Measurements from ENCODE around the gene PPIL6. TPM values are rescaled to one million over a fixed set of nuclear protein-coding genes. Genes with fewer than 3 reads are reported as not detected.

Gene PPIL6
- total RNA-seq, 1 experiment from 2014 or later = 0.61 TPM

- TF ChIP-seq IRF2 (CRISPR knock-in tag; IDR thresholded peaks at IDR 0.05; ENCODE audit: borderline replicate concordance, low read depth) = no peak
- no peak; the same call in 1 of the 2 replicates for TF ChIP-seq NR2C2 (CRISPR knock-in tag; IDR thresholded peaks at IDR 0.05)
- TF ChIP-seq ARID4B (CRISPR knock-in tag; IDR thresholded peaks at IDR 0.05; ENCODE audit: borderline replicate concordance) = peak; percentile 80; the same call in 1 of the 2 replicates
- no peak for TF ChIP-seq SOX15 (CRISPR knock-in tag; IDR thresholded peaks at IDR 0.05)
- TF ChIP-seq SP1 (CRISPR knock-in tag; conservative IDR thresholded peaks at IDR 0.05) = no peak
- TF ChIP-seq HMGXB4 (CRISPR knock-in tag; IDR thresholded peaks at IDR 0.05) = no peak; the same call in none of the 2 replicates
These were observed 58.5 kb downstream of the PPIL6 start, which contains the start of gene CD164 (continued) for GRCh38 chr6:109381747-109382575.

- peaks cover 24% of the 10 kb centered on the region for H3K36me3 Mint-ChIP-seq
- peak overlapping the region; percentile 90 for H3K4me3 Mint-ChIP-seq
- POLR2A ChIA-PET = interaction anchor here (0.8 kb wide), 1 partner anchor 92 kb away, joined by 3 read pairs; no protein-coding TSS in a partner anchor
- H3K4me1 Mint-ChIP-seq = peaks cover 28% of the 10 kb centered on the region
- no peaks in the 10 kb centered on the region for H3K27me3 Mint-ChIP-seq (ENCODE audit: low read depth)
- TF ChIP-seq NR3C1 (CRISPR knock-in tag; conservative IDR thresholded peaks at IDR 0.05; ENCODE audit: low read depth) (no peak), TCF7 (CRISPR knock-in tag; IDR thresholded peaks at IDR 0.05; ENCODE audit: low read depth) (no peak), ZNF416 (CRISPR knock-in tag; IDR thresholded peaks at IDR 0.05) (no peak), IRF2 (CRISPR knock-in tag; IDR thresholded peaks at IDR 0.05; ENCODE audit: borderline replicate concordance, low read depth) (no peak), RELA (CRISPR knock-in tag; IDR thresholded peaks at IDR 0.05; ENCODE audit: borderline replicate concordance) (no peak)
- H3K27ac Mint-ChIP-seq = peak overlapping the region; percentile 88
- ATAC-seq = no peak
- no peaks in the 10 kb centered on the region for H3K9me3 Mint-ChIP-seq
- CTCF ChIA-PET = no interaction called here
- no peak for DNase-seq (ENCODE audit: low spot score)
These were observed 59.2 kb downstream of the PPIL6 start for GRCh38 chr6:109381061-109381746.

- no peak for ATAC-seq
- Mint-ChIP-seq H3K27me3 (ENCODE audit: low read depth) (no peaks in the 10 kb centered on the region), H3K36me3 (peaks cover 34% of the 10 kb centered on the region), H3K4me1 (peaks cover 28% of the 10 kb centered on the region), H3K27ac (0 out of 2 replicates have a peak overlapping the region, but pooled peaks have one; percentile 25), H3K4me3 (peak overlapping the region; percentile 90), H3K9me3 (no peaks in the 10 kb centered on the region)
- ChIA-PET POLR2A (no interaction called here), CTCF (interaction anchor here (1.2 kb wide), 1 partner anchor 192 kb away, joined by 3 read pairs; no protein-coding TSS in a partner anchor)
- DNase-seq (ENCODE audit: low spot score) = no peak
- no peak for TF ChIP-seq FOXK1 (CRISPR knock-in tag; IDR thresholded peaks at IDR 0.05)
- TF ChIP-seq ZNF416 (CRISPR knock-in tag; IDR thresholded peaks at IDR 0.05) = no peak
- TF ChIP-seq ERG (CRISPR knock-in tag; IDR thresholded peaks at IDR 0.05) = no peak
- no peak for TF ChIP-seq ZNF671 (CRISPR knock-in tag; IDR thresholded peaks at IDR 0.05)
- TF ChIP-seq TCF7 (CRISPR knock-in tag; IDR thresholded peaks at IDR 0.05; ENCODE audit: low read depth) = no peak
- no peak for TF ChIP-seq CBFB (CRISPR knock-in tag; IDR thresholded peaks at IDR 0.05; ENCODE audit: low read depth)
- no peak for TF ChIP-seq ATF3 (CRISPR knock-in tag; conservative IDR thresholded peaks at IDR 0.05)
- no peak for TF ChIP-seq PREB (CRISPR knock-in tag; IDR thresholded peaks at IDR 0.05; ENCODE audit: borderline replicate concordance)
- TF ChIP-seq E2F1 (CRISPR knock-in tag; IDR thresholded peaks at IDR 0.05) = no peak
- no peak for TF ChIP-seq IRF1 (CRISPR knock-in tag; IDR thresholded peaks at IDR 0.05)
- TF ChIP-seq NFATC4 (CRISPR knock-in tag; IDR thresholded peaks at IDR 0.05) = no peak
These were observed 60.7 kb downstream of the PPIL6 start for GRCh38 chr6:109379711-109380110.
